Aortic smooth muscle cell (primary cell): ENCODE measurements around the gene TBL1XR1. TPM values are rescaled to one million over a fixed set of nuclear protein-coding genes. Genes with fewer than 3 reads are reported as not detected.

ENCODE experiments used
- total RNA-seq: library from RNA; depleted of rRNA; stranded (reverse); fragments of >200 nt; gene quantifications from 2 replicates; pipeline ENCODE4 v1.2.3, GENCODE V29; 2014

Gene TBL1XR1
- total RNA-seq: 210 and 359 TPM in 2 replicates

DNA sequence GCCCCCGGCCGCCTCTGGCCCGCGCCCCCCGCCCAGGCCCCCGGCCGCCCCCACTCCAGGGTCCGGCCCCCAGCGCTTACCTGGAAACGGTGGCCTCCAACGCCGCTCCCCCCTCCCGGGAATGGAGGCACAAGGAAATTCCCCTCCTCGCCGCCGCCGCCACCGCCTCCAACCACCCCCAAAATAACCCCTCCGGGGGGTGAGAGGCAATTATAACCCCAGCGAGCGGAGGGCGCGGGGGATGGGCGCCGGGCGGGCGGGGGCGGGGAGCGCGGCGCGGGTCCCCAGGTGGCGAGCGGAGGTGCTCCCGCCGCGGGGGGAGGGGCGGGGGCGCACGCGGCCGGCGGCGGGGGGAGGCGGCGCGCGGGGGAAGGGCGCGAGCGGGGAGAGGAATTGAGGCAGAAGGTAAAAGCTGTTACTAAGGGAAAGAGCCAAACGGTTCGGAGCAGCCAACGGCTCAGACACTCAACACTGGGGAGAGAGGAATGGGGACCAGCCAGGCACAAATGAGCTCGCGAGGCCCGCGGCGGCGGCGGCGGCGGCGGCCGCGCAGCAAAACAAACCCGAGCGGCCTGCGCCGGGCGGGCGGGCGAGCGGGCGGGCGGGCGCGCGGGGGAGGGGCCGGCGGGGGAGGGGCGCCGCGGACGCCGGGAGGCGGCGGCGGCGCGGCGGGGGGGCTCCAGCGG is at the start of gene TBL1XR1:
TSS of gene TBL1XR1 (minus strand) at position 442 of the 686 bp plus-strand sequence. CDS start 132,505 bp downstream, outside the sequence.

